BE2C (cell line): Measurements from ENCODE around the gene OR6M1.

Source experiments
- DNase-seq: peaks from one replicate; pipeline ENCODE4 v3.0.0-alpha.2; 2020
- H3K27me3 ChIP-seq: fragments of 250-450 bp; sonication (Bioruptor Pico); 2 replicates; pipeline ENCODE4 v1.5.1; 2020; ENCODE audit warnings: mild to moderate bottlenecking
- H3K36me3 ChIP-seq: fragments of 250-450 bp; sonication (Bioruptor Pico); 2 replicates; pipeline ENCODE4 v1.5.1; 2020; ENCODE audit warnings: mild to moderate bottlenecking
- H3K4me1 ChIP-seq: fragments of 250-450 bp; sonication (Bioruptor Pico); 2 replicates; pipeline ENCODE4 v1.5.1; 2020
- H3K4me3 ChIP-seq: 2 replicates; pipeline ENCODE4 v1.5.1; 2011; ENCODE audit warnings: low read depth, low read length
- H3K9me3 ChIP-seq: fragments of 250-450 bp; sonication (Bioruptor Pico); 2 replicates; pipeline ENCODE4 v1.5.1; 2020
- CTCF ChIP-seq: IDR thresholded peaks from 2 replicates; pipeline ENCODE4 v1.5.1; 2012; ENCODE audit warnings: mild to moderate bottlenecking, low read depth, low read length

Gene OR6M1

GRCh38 chr11:123762422-123762821 lies 43.7 kb downstream of the OR6M1 start:
- H3K4me1 ChIP-seq = no peaks in the 10 kb centered on the region
- no peak for DNase-seq
- no peak for TF ChIP-seq CTCF
- H3K4me3 ChIP-seq = no peak overlapping the region
- H3K9me3 ChIP-seq = no peaks in the 10 kb centered on the region
- peaks cover 26% of the 10 kb centered on the region for H3K27me3 ChIP-seq
- H3K36me3 ChIP-seq = no peaks in the 10 kb centered on the region

GRCh38 chr11:123760894-123761293 lies 45.3 kb downstream of the OR6M1 start:
- no peaks in the 10 kb centered on the region for H3K4me1 ChIP-seq
- DNase-seq = no peak
- peaks cover 36% of the 10 kb centered on the region for H3K27me3 ChIP-seq
- no peak for TF ChIP-seq CTCF
- H3K9me3 ChIP-seq = no peaks in the 10 kb centered on the region
- H3K36me3 ChIP-seq = no peaks in the 10 kb centered on the region
- no peak overlapping the region for H3K4me3 ChIP-seq

- peaks cover 47% of the 10 kb centered on the region for H3K27me3 ChIP-seq
- no peak for TF ChIP-seq CTCF
- no peak overlapping the region for H3K4me3 ChIP-seq
- no peaks in the 10 kb centered on the region for H3K9me3 ChIP-seq
- H3K4me1 ChIP-seq = no peaks in the 10 kb centered on the region
- no peak for DNase-seq
- no peaks in the 10 kb centered on the region for H3K36me3 ChIP-seq
These were observed 48.2 kb downstream of the OR6M1 start for GRCh38 chr11:123757976-123758375.

GRCh38 chr11:123755813-123756212 lies 50.3 kb downstream of the OR6M1 start:
- no peak for TF ChIP-seq CTCF
- Histone ChIP-seq H3K27me3 (peaks cover 54% of the 10 kb centered on the region), H3K9me3 (no peaks in the 10 kb centered on the region), H3K4me3 (no peak overlapping the region), H3K36me3 (no peaks in the 10 kb centered on the region), H3K4me1 (no peaks in the 10 kb centered on the region)
- DNase-seq = no peak
